ENCODE data around the gene WWTR1. TPM values are rescaled to one million over a fixed set of nuclear protein-coding genes. Genes with fewer than 3 reads are reported as not detected.

WWTR1 gene
- total and polyA plus RNA-seq, 2 of the 8 experiments (the other 6 are each of a cell fraction or from before 2014, with no cell fraction given) = 15.7 to 18.6 TPM

GRCh38 chr3:149553781-149554451 lies 103.9 kb downstream of the WWTR1 start:
- Histone ChIP-seq H2BK120ac (replicated peaks; ENCODE audit: low read depth, low read length) (no peak overlapping the region), H2BK12ac (ENCODE audit: low read depth, low read length) (no peak overlapping the region), H3K4me2 (ENCODE audit: insufficient read depth in 1 of 2, low read depth in 2 of 2, low read length in 2 of 2) (no peak overlapping the region), H3K27ac (ENCODE audit: low read depth, low read length) (no peak overlapping the region), H3K9ac (replicated peaks in 1 of 4; ENCODE audit: extremely low read depth in 1 of 4, low read depth in 3 of 4, low read length in 3 of 4) (no peak overlapping the region), H2BK5ac (ENCODE audit: low read depth, low read length) (no peak overlapping the region), H3K56ac (replicated peaks; ENCODE audit: insufficient read length, low read depth, low read length) (no peak overlapping the region), H4K8ac (ENCODE audit: extremely low read depth, insufficient read depth, low read length) (no peak overlapping the region), H3K18ac (ENCODE audit: extremely low read depth, low read length) (no peak overlapping the region), H3K4me1 (replicated peaks in 1 of 4; ENCODE audit: control insufficient read depth in 3 of 4, insufficient read depth in 4 of 4, low read length in 3 of 4) (peaks cover 0 to 5% (median 1%) of the 10 kb centered on the region in 4 experiments; a peak in 5 of 7 replicates), H2BK15ac (ENCODE audit: low read length) (no peak overlapping the region), H3K4ac (replicated peaks; ENCODE audit: insufficient read length, low read depth, low read length) (no peak overlapping the region), H2BK20ac (ENCODE audit: low read length) (no peak overlapping the region), H3K14ac (ENCODE audit: insufficient read length) (no peak overlapping the region), H3K27me3 (replicated peaks in 1 of 4; ENCODE audit: control insufficient read depth in 3 of 4, extremely low read depth in 1 of 4, insufficient read depth in 3 of 4, low read length in 3 of 4) (no peaks in the 10 kb centered on the region), H3K9me3 (ENCODE audit: insufficient read depth in 2 of 2, low read depth in 1 of 2, low read length in 1 of 2) (no peaks in the 10 kb centered on the region), H4K5ac (ENCODE audit: insufficient read length, low read depth, low read length) (no peak overlapping the region), H3K36me3 (ENCODE audit: control insufficient read depth in 2 of 4, insufficient read depth in 4 of 4, low read length in 3 of 4) (no peaks in the 10 kb centered on the region), H2AK5ac (ENCODE audit: low read depth, low read length) (no peak overlapping the region), H3K23me2 (ENCODE audit: low read depth, low read length) (no peaks in the 10 kb centered on the region), H4K91ac (replicated peaks; ENCODE audit: insufficient read length, low read length) (no peak overlapping the region), H3K23ac (ENCODE audit: insufficient read length) (no peak overlapping the region), H2AFZ (ENCODE audit: low read length) (no peak overlapping the region), H3K79me2 (ENCODE audit: control insufficient read depth in 1 of 2, insufficient read depth in 2 of 2, low read length in 2 of 2) (no peaks in the 10 kb centered on the region), H4K20me1 (replicated peaks in 1 of 2; ENCODE audit: control insufficient read depth in 1 of 2, insufficient read depth in 2 of 2, low read length in 2 of 2) (no peaks in the 10 kb centered on the region), H3K4me3 (ENCODE audit: extremely low read depth in 1 of 4, insufficient read depth in 2 of 4, low read depth in 3 of 4, low read length in 4 of 4) (no peak overlapping the region), H3K79me1 (ENCODE audit: low read depth, low read length) (no peaks in the 10 kb centered on the region; the same call in 1 of the 2 replicates)
- no peak for DNase-seq (ENCODE audit: low read depth in 1 of 2, low spot score in 2 of 2)
- WGBS, 2 experiments (ENCODE audit: extremely low coverage in 1 of 2, insufficient coverage in 1 of 2, insufficient read length in 1 of 2, insufficient replicate concordance in 2 of 2, low coverage in 1 of 2, low lambda C conversion rate in 2 of 2, missing lambda C conversion rate in 1 of 2) = 91% methylated on average over 13 of the region's 13 CpGs; no CpG with 5 or more reads in 1 of the 2 experiments
- TF ChIP-seq TEAD4 (IDR thresholded peaks at IDR 0.05; ENCODE audit: low read depth, low read length) = no peak
- TF ChIP-seq SP1 (IDR thresholded peaks at IDR 0.05; ENCODE audit: low read depth, low read length) = no peak
- no peak for TF ChIP-seq CHD2 (IDR thresholded peaks at IDR 0.05; ENCODE audit: low read length)
- no peak for TF ChIP-seq SIN3A (conservative IDR thresholded peaks at IDR 0.05 in 1 of 2, IDR thresholded peaks at IDR 0.05 in 1 of 2; ENCODE audit: low read depth in 1 of 2, low read length in 2 of 2)
- TF ChIP-seq, protein P1, sequence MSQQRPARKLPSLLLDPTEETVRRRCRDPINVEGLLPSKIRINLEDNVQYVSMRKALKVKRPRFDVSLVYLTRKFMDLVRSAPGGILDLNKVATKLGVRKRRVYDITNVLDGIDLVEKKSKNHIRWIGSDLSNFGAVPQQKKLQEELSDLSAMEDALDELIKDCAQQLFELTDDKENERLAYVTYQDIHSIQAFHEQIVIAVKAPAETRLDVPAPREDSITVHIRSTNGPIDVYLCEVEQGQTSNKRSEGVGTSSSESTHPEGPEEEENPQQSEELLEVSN (IDR thresholded peaks at IDR 0.05) = no peak
- no peak for TF ChIP-seq RFX5 (IDR thresholded peaks at IDR 0.05; ENCODE audit: borderline replicate concordance, low read depth, low read length)
- no peak for TF ChIP-seq CHD1 (IDR thresholded peaks at IDR 0.05; ENCODE audit: low read depth, low read length)
- TF ChIP-seq TAF1 (IDR thresholded peaks at IDR 0.05; ENCODE audit: low read depth, low read length) = no peak
- TF ChIP-seq FOSL1 (IDR thresholded peaks at IDR 0.05; ENCODE audit: insufficient read depth, low read depth, low read length) = no peak
- no peak for TF ChIP-seq TBP (IDR thresholded peaks at IDR 0.05; ENCODE audit: low read depth, low read length)
- CTCF ChIA-PET (ENCODE audit: partially characterized antibody) = interaction anchor here (0.6 to 3.2 kb wide), 10 partner anchors 10 to 1588 kb away, joined by 3 to 11 read pairs (median 3); no protein-coding TSS in a partner anchor
- no peak for FAIRE-seq
- POLR2A ChIA-PET (ENCODE audit: partially characterized antibody) = interaction anchor here (0.7 to 1.7 kb wide), 3 partner anchors 104 to 199 kb away, joined by 3 to 5 read pairs (median 4); partner anchors contain the start of gene WWTR1
